Transverse colon (tissue), 4 donors: Measurements from ENCODE around the gene PRPF19. TPM values are rescaled to one million over a fixed set of nuclear protein-coding genes. Genes with fewer than 3 reads are reported as not detected.
A peak's percentile ranks its signal among the peaks of the same experiment; 100 is the strongest.

Experiments used
- DNase-seq: peaks from one replicate; pipeline ENCODE4 v3.0.0-alpha.2; 2019
- H3K27ac ChIP-seq, 4 donors: fragments of 200-600 bp; sonication (generic); 2 replicates each; pipeline ENCODE4 v1.5.1; 2016 to 2018; ENCODE audit warnings: inconsistent platforms in 4 of 4
- H3K27me3 ChIP-seq: fragments of 200-600 bp; sonication (generic); 2 replicates; pipeline ENCODE4 v1.5.1; 2017; ENCODE audit warnings: inconsistent platforms
- H3K36me3 ChIP-seq, 4 donors: fragments of 200-600 bp; sonication (generic); 2 replicates each; pipeline ENCODE4 v1.5.1; 2017 to 2019; ENCODE audit warnings: inconsistent platforms in 4 of 4
- H3K4me1 ChIP-seq, 4 donors: fragments of 200-600 bp; sonication (generic); 2 replicates each; pipeline ENCODE4 v1.5.1; 2017 to 2020; ENCODE audit warnings: inconsistent platforms in 4 of 4
- H3K4me3 ChIP-seq, 4 donors: fragments of 200-600 bp; sonication (generic); 1 replicate in 1 of 4; 2 replicates in 3 of 4; pipeline versions ENCODE4 v1.5.1 to v1.6.1; 2017 to 2019; ENCODE audit warnings: inconsistent platforms in 4 of 4
- H3K9me3 ChIP-seq, 2 donors: fragments of 200-600 bp; sonication (generic); 2 replicates each; pipeline ENCODE4 v1.5.1; 2017 to 2019; ENCODE audit warnings: inconsistent platforms in 2 of 2
- CTCF ChIP-seq, 5 experiments: fragments of 200-600 bp in 3 of 5; fragments of 450-650 bp in 2 of 5; sonication (generic) in 3 of 5; IDR thresholded peaks; 1 replicate in 2 of 5; 2 replicates in 3 of 5; pipeline ENCODE4 v1.5.1; 2016 to 2017; ENCODE audit warnings: antibody characterized with exemption in 5 of 5, inconsistent platforms in 3 of 5, mild to moderate bottlenecking in 2 of 5, moderate library complexity in 1 of 5
- EP300 ChIP-seq: sonication (generic); formaldehyde crosslinking; IDR thresholded peaks from one replicate; pipeline ENCODE4 v1.6.1; 2017; ENCODE audit warnings: antibody characterized with exemption, low read depth
- POLR2A ChIP-seq: fragments of 450-650 bp; IDR thresholded peaks from one replicate; pipeline ENCODE4 v1.6.1; 2016; ENCODE audit warnings: antibody characterized with exemption, mild to moderate bottlenecking, moderate library complexity
- POLR2AphosphoS5 ChIP-seq, 3 donors: sonication (generic); formaldehyde crosslinking; IDR thresholded peaks; one replicate each; pipeline ENCODE4 v1.6.1; 2016; ENCODE audit warnings: antibody characterized with exemption in 3 of 3
- WGBS, 2 donors: methylation state at CpG; one replicate each; pipeline ENCODE4 v1.1.5; 2018; ENCODE audit warnings: low coverage in 1 of 2; 5-methylcytosine and 5-hydroxymethylcytosine counted together
- in situ Hi-C, 4 donors: fragments of 200-750 bp; cut with MboI; loops; one replicate each; pipeline versions ENCODE4 v1.15.0 to v1.15.1; 2017; ENCODE audit warnings: low sequenced_read_pairs in 3 of 4, low pct_ligation_motif_present in 1 of 4, low pct_unique_long_range_greater_than_20kb in 1 of 4
- intact Hi-C: fragments of 100-400 bp; cut with DNase I; formaldehyde crosslinking; loops from one replicate; pipeline ENCODE4 v1.15.1; 2023; ENCODE audit warnings: low total_unique reads
- total RNA-seq, 4 donors: library from RNA; depleted of rRNA; stranded (reverse); fragments of >200 nt; gene quantifications; one replicate each; pipeline ENCODE4 v1.1.0, GENCODE V29; 2016

PRPF19 gene
- total RNA-seq, 4 donors from 2014 or later: 15.5 to 70.3 (median 42.8) TPM

- Histone ChIP-seq H3K4me1 (peaks cover 0 to 10% (median 4%) of the 10 kb centered on the region in 4 donors), H3K9me3 (no peaks in the 10 kb centered on the region), H3K36me3 (peaks cover 0 to 13% (median 4%) of the 10 kb centered on the region in 4 donors), H3K4me3 (peak overlapping the region in 3 of 4 donors; percentile 31 to 46 (median 32)), H3K27ac (peak overlapping the region in 3 of 4 donors; percentile 75 to 84 (median 80)), H3K27me3 (no peaks in the 10 kb centered on the region)
- intact Hi-C loops (no loop called here), in situ Hi-C loops (no loop called here)
- no peak for DNase-seq
- WGBS, 2 donors: 89% methylated on average over 68 of the region's 68 CpGs; no CpG with 5 or more reads in 1 of the 2 donors
- TF ChIP-seq POLR2AphosphoS5 (IDR thresholded peaks at IDR 0.05): no peak
- no peak for TF ChIP-seq CTCF (IDR thresholded peaks at IDR 0.05)
- no peak for TF ChIP-seq POLR2A
- no peak for TF ChIP-seq EP300
Measured at GRCh38 chr11:60852982-60853950, 53.1 kb downstream of the PRPF19 start.

GRCh38 chr11:60852117-60852981 lies 54.0 kb downstream of the PRPF19 start:
- H3K9me3 ChIP-seq: no peaks in the 10 kb centered on the region
- intact Hi-C loops: no loop called here
- H3K27ac ChIP-seq: peak overlapping the region; percentile 75 to 84 (median 78)
- 52 to 100% methylated on average over 1 to 67 of the region's 78 CpGs for whole genome bisulfite sequencing, 2 donors
- H3K36me3 ChIP-seq: peaks cover 0 to 17% (median 6%) of the 10 kb centered on the region in 4 donors
- no peaks in the 10 kb centered on the region for H3K27me3 ChIP-seq
- peak in 1 of 3 donors; percentile 57 for TF ChIP-seq POLR2AphosphoS5 (IDR thresholded peaks at IDR 0.05)
- TF ChIP-seq POLR2A: peak; percentile 29
- no peak for TF ChIP-seq EP300
- TF ChIP-seq CTCF (IDR thresholded peaks at IDR 0.05): peak in 1 of 5 experiments; percentile 13
- H3K4me1 ChIP-seq: peaks cover 0 to 10% (median 4%) of the 10 kb centered on the region in 4 donors
- in situ Hi-C loops: no loop called here
- peak; percentile 86 for DNase-seq
- H3K4me3 ChIP-seq: peak overlapping the region in 3 of 4 donors; percentile 31 to 46 (median 32)

- in situ Hi-C loops: no loop called here
- H3K9me3 ChIP-seq: no peaks in the 10 kb centered on the region
- H3K27ac ChIP-seq: peak overlapping the region; percentile 75 to 84 (median 78)
- peak overlapping the region in 2 of 4 donors; percentile 31 to 46 for H3K4me3 ChIP-seq
- WGBS, 2 donors: 87 to 91% methylated on average over 3 to 17 of the region's 17 CpGs
- H3K4me1 ChIP-seq: peaks cover 0 to 10% (median 4%) of the 10 kb centered on the region in 4 donors
- peaks cover 0 to 18% (median 6%) of the 10 kb centered on the region in 4 donors for H3K36me3 ChIP-seq
- no peak for DNase-seq
- TF ChIP-seq POLR2A (no peak), EP300 (no peak), CTCF (IDR thresholded peaks at IDR 0.05) (no peak), POLR2AphosphoS5 (IDR thresholded peaks at IDR 0.05) (no peak)
- intact Hi-C loops: no loop called here
- H3K27me3 ChIP-seq: no peaks in the 10 kb centered on the region
Measured at GRCh38 chr11:60851327-60852104, 54.9 kb downstream of the PRPF19 start.
